HG02642 (cell line): ENCODE results near the gene MYO1D.
"Not testable (repeated sequence)": the region's sequence is repeated elsewhere in the genome, so short reads cannot be mapped to it uniquely, and the experiment has no call there.

Source experiments
- ATAC-seq: cut with Tn5 transposase; IDR thresholded peaks from one replicate; pipeline ENCODE4 v1.9.1; 2021; ENCODE audit warnings: mild to moderate bottlenecking; ENCODE audit not compliant: unreplicated experiment, poor library complexity

MYO1D gene

DNA sequence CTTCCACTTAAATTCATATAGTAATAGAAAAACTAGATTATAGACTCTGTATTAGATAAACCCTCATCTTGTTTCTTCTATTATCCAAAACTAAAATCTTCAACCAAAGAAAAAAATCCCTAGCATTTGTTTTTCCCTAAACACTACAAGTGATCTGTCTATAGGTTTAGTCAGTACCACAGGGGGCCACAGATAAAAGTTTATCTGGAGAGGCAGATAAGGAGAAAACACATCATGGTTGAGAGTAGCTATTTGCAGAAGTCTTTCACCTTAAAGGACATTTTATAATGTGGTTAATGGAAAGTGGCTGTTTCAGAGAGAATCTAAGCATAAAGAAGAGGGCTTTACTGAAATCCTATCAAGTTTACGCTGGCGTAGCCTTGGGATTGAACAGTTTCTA is 230.0 kb downstream of the MYO1D start:
- ATAC-seq, result no peak

DNA sequence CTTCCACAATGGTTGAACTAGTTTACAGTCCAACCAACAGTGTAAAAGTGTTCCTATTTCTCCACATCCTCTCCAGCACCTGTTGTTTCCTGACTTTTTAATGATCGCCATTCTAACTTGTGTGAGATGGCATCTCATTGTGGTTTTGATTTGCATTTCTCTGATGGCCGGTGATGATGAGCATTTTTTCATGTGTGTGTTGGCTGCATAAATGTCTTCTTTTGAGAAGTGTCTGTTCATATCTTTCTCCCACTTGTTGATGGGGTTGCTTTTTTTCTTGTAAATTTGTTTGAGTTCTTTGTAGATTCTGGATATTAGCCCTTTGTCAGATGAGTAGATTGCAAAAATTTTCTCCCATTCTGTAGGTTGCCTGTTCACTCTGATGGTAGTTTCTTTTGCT is 235.4 kb downstream of the MYO1D start:
- ATAC-seq, result not testable (repeated sequence)

- no peak for ATAC-seq
Measured at GRCh38 chr17:32636598-32637218, 240.2 kb downstream of the MYO1D start.

DNA sequence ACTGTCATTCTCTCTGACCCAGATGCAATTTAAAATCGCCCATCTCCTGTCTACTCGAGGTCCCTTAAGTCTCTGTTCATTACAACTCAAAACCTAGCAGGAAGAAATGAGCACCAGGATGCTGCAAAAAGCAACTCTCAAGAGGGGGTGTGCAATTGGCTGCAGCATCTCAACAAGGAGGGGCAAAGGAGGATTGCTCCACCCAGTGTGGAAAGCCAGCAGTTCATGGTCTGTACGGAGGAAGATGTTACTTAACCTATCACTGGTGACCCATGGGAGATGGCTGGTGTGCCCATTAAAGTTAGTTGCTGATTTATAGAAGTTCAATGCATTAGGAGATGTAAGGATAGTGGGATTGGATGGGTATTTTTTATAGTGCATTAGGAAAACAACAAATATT is 242.8 kb downstream of the MYO1D start:
- no peak for ATAC-seq

GRCh38 chr17:32631341-32632096 is 245.4 kb downstream of the MYO1D start:
- no peak for ATAC-seq

- ATAC-seq, result no peak
Measured at GRCh38 chr17:32629563-32630190, 247.2 kb downstream of the MYO1D start.

DNA sequence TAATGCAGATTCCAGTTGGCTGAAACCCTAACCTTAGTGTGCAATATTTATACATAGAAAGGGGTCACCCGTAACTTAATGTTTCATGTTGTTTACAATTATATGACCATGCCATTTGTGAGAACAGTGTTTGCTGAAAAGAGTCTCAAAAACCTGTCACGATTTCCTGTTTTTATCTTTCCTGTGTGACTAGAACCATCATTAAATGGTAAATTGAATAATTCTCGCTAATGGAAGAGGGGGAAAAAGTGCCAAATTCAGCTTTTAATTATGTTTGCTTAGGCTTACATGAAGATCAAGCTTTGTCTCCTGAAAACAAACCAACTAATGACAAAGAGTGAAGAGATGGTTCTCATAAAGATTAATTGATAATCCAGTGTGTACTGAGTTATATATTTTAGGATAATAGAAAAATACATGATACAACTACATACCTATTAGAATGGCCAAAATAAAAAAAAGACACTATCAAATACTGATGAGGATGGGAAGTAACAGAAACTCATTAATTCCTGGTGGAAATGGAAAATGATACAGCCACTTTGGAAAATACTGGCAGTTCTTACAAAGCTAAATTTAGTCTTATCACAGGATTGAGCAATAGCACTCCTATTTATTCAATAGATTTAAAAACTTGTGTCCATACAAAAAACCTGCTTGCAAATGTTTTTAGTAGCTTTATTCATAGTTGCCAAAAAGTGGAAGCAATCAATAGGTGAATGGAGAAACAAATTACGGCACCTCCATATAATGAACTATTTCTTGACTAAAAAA is 248.5 kb downstream of the MYO1D start:
- no peak for ATAC-seq

DNA sequence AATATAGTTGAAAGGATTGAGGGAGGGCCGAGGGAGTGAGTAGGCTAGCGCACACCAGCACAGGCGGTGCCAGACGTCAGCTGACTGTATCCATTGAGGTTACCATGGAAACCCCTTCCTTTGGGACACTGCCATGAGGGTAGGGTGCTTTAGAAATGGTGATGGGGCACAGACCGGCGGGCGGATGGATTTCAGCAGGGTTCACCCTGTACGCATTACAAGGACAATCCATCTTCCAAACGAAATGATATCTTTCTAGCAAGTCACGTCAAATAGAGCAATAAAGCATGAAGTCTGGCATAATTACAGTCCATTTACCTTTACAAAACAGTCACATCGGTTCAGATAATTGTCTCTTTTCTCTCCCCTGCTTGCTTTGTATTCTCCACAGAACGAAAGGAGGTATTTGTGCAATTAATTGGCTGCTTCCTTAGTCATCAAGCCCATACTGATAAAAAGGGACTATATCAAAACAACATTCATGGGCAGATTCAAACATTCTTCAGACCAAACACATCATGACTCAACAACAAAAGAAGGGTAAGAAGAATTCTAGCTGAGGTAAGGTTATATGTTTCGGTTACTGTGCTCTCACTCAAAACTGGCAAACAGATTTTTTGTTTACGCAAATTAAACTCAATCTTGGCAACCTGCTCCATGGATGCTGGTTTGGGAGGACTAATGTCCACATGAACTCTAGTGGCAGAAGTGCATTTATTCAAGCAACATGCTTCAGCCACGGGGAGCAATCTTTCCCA is 249.5 kb downstream of the MYO1D start:
- no peak for ATAC-seq

- ATAC-seq, result no peak
Measured at GRCh38 chr17:32626379-32626791, 250.5 kb downstream of the MYO1D start.

- ATAC-seq, result no peak
Measured at GRCh38 chr17:32625971-32626370, 251.0 kb downstream of the MYO1D start.

GRCh38 chr17:32623196-32623595 is 253.7 kb downstream of the MYO1D start:
- no peak for ATAC-seq

DNA sequence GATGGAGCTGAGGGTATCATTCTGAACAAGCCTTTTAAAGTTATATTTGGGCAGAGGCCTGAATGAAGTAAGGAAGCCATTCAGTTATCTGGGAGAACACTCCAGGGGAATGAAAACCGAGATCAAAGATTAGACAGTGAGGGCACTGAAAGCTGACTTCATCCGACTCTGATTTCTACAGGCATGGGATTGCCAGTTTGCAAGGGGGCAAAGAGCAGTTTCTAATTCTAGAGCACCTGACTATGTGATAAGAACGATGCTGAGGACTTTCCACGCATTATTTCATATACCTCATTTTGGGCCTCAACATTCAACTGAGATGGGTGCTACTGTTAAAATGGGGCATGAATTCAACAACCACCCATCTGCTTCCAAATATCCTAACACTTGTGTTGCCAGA is 254.4 kb downstream of the MYO1D start:
- no peak for ATAC-seq

DNA sequence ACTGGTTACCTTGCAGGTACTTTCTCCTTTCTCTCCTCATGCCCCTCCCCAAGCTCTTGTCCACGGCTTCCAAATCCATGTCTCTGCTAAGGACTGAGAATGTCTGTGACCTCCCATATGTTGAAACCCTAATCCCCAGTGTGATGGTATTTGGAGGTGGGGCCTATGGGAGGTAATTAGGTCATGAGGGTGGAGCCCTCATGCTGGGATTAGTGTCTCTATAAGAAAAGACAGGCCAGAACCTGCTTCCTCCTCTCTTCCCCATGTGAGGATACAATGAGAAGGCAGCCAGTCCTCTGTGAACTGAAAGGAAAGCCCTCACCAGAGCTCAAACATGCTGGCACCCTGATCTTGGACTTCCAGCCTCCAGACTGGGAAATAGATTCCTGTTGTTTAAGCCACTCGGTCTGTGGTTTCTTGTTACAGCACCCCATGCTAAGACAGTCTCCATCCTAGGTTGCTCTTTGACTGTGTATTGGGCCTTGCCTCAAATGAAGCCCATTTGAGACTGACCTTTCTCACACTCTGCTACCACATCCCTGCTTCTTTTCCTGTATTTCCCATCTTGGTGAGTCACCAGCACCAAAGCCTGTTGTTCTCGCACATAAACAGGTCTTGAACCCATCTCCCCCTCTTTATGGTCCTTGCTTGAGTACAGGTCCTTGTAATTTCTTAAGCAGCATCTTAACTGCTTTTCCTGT is 255.2 kb downstream of the MYO1D start:
- ATAC-seq, result no peak

- no peak for ATAC-seq
Measured at GRCh38 chr17:32615326-32615725, 261.6 kb downstream of the MYO1D start.

GRCh38 chr17:32610943-32611342 is 266.0 kb downstream of the MYO1D start:
- ATAC-seq, result no peak

DNA sequence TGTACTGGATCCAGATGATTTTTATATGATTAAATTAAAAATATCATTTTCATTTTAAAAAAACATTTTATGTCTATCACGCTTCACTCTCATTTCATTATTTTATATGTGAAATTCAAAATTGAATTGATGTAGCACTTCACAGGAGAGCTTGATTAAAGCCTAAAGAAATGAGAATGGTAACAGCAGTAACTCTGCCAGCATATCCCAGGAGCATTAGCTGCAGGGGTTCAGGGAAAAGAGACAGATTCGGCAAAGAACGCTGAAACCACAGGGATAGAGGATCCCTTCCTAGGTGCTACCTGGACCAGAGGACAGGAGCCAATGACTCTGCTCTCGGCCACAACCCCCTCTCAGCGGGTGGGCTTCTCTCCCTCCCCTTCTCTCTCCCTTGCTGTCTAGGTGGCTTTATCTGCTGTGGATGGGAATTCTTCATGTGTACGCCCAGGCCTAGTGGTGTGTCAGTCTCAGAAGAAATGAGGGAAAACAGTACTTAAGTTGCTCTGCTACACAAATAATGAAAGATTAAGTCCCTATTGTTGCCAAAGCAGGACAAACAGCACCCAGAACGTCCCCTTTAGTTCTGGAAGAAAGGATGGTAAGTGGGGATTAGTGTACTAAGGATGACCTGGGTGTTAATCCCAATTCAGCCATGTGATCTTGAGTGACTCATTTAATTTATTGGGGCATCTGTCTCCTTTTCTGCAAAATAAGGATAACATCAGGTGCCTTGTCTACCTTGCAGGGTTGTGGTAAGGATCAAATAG is 266.9 kb downstream of the MYO1D start:
- ATAC-seq, result no peak

DNA sequence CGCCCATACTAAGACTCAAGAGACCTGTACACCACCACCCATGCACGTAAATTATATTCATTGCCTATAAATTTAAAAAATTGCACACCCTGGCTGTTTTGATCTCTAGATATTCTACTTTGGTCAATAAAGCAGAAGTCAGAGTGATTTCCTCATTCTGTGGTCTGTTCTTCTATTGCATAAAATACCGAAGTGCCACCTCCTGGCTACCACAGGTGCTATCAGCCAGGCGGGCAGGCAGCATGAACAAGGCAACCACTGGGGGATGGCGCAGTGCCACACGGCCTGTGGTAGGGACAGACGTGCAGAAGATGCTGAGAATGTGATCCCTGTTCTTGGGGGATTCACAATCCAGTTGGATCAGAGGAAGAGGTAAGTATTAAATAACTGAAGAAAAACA is 267.8 kb downstream of the MYO1D start:
- ATAC-seq, result no peak

DNA sequence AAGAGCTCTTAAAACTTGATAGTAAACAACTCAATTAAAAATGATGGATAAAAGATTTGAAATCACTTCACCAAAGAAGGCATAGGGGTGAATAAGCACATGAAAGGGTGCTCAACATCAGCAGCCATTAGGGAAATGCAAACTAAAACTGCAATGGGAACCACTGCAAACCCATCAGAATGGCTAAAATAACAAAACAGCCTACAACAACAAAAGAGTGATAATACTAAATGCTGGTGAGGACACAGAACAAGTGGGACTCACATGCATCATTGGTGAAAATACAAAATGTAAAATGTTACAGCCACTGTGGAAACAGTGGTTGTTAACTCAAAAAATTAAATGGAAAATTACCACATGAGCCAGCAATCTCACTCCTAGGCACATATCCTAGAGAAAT is 268.7 kb downstream of the MYO1D start:
- ATAC-seq, result no peak

- ATAC-seq, result no peak
Measured at GRCh38 chr17:32604966-32605365, 272.0 kb downstream of the MYO1D start.
